Amniotic stem cell (primary cell): ENCODE results near the gene HTRA3.

Experiments used
- DNase-seq: peaks from one replicate; lab custom pipeline; 2025; lab: John Stamatoyannopoulos, UW

HTRA3 gene

DNA sequence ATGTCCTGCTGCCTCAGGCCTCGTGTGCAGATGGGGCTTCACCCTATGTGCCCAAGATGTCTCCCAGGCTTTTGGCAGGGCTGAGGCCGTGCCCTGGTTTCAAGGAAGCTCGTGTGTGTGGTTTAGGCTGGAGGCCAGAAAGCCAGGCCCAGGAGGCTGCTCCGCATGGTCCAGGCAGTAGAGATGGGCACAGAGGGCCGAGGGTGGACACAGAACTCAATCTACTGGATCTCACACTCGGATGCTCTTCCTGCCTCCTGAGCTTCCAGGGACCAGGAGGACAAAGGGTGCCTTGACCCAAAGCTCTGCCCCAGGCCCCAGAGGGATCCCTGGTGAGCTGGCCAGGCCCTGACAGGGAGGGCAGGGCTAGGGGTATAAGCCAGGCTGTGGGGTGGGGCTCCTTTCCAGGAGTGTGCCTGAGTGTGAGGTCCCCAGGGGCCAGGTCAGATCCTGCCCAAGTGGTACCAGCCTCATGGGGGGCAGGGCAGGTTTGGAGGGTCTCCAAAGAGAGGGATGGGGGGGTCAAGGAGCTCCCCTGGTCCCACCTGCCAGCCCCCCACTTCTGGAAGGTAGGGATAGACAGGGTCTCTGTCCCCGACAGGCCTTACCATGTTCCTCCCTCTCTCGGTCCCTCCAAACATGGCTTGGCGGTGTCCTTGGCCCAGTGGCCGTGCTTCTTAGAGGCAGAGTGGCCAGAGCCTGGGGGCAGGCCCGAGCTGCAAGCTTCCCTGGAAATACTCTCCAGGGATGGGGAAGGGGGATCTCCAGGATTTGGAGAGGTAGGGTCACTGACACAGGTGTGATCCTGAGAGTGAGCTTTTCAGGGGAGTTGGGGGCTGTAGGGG lies 23.8 kb downstream of the HTRA3 start:
- DNase-seq: no peak

DNA sequence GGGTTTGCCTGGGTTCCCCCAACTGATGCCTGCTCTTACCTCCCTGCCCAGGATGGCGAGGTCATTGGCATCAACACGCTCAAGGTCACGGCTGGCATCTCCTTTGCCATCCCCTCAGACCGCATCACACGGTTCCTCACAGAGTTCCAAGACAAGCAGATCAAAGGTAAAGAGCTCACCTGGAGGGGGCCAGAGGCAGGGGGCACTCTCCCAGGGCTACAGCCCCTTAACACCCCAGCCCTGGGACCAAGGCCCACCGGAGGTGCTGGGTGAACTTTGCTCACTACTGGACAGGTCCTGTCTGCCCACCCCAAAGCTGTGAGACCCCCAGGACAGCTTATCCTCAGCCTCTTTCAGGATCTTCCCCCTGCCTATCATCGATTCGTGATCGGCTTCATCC lies 24.5 kb downstream of the HTRA3 start:
- no peak for DNase-seq

DNA sequence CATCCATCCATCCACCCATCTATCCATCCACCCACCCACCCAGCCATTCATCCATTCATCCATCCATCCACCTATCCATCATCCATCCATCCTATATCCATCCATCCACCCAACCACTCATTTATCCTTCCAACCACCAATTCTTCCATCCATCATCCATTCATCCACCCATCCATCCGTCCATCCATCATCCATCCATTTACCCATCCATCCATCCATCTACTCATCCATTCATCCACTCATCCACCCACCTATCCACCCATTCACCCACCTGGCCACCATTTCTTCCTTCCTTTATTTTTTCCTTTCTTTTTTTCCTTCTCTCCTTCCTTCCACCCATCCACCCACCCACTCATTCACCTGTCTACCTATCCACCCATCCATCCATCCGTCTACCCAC lies 25.2 kb downstream of the HTRA3 start:
- DNase-seq: no peak

DNA sequence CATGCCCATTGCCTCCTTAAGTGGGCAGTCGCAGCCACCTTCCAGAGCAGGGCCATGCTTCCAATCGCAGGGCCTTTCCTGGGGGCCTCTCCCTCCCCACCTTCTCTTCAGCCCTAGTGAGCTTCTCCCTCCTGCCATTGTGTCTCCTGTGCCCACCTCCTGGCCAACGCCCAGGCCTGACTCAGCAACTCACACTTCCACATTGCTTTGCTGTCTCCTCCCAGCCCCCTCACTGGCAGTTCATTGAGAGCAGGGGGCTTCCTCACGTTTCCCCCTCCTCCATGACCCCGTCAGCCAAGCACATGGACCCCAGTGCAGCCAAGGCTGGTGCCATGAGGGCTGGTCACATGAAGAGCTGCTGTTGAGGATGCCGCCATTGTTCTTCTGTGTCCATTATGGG lies 25.9 kb downstream of the HTRA3 start:
- no peak for DNase-seq

DNA sequence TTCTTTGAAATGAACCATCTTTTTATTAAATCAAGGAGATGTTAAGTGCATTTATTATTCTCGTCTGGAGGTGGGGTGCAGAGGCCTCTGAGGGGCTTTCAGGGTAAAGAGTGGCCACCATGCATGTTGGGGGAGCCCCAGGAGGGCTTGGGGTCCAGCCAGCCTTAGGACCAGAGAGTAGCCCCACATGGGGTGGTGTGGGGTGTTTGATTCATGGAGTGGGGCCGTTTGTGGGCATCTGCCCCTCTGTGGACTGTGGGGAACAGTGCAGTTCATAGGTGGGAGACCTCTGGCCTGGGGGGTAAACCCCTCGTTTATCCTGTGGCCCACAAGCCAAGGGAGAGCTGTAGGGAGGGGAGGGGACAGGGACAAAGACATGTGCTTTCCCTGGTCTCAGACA lies 26.9 kb downstream of the HTRA3 start:
- no peak for DNase-seq

DNA sequence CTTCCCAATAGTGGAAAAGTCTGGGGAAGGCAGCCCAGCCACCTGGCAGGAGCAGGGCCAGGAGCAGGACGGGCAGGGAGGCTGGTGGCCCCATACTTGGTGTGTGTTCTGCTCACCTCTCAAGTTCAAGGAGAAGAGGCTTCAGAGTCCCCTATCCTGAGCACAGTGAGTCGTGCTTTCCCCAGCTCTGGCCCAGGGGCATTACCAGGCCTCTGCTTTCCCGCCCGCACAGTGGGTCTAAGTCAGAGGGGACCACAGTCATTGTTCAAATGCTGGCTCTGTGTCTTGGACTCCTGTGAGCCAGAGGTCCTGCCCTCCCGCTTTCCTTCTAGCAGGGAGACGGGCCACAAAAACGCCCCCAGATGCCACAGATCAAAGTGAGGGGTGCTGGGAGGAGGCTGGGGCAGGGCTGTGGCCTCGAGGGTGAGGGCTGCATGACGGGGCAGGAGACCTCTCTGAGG lies 27.6 kb downstream of the HTRA3 start:
- DNase-seq: no peak

DNA sequence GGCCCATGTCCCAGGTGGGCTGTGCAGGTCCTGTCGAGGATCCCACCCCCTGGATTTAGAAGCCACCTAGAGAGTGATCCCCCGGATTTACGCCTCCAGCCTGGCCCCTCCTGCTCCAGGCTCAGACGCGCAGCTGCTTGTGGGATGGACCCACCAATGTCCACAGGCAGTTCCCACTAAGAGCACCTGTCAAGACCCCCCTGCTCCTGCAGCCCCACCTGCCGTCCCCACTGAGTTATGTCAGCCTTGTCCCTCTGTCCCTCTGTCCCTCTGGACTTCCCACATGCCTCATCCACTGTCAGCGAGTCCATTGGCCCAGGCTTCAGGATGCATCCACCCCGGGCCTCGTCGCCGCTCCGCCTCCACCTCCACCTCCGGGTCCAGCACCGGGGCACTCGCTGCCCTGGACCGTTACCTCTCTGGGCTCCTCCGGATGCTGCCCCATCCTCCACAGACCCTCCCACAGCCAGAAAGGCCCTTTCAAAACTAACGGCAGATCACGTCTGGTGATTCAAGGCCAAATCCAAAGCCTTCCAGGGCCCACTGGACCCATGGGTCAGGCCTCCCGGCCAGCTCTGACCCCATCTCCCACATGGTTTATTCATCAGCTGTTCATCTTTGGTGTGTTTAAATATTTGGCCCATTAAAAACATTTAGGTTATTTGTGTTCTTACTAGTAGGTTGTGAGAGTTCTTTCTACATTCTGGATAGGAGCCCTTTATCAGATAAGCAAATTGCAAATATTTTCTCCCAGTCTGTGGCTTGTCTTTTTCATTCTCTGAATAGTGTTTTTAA lies 28.3 kb downstream of the HTRA3 start:
- DNase-seq: no peak

DNA sequence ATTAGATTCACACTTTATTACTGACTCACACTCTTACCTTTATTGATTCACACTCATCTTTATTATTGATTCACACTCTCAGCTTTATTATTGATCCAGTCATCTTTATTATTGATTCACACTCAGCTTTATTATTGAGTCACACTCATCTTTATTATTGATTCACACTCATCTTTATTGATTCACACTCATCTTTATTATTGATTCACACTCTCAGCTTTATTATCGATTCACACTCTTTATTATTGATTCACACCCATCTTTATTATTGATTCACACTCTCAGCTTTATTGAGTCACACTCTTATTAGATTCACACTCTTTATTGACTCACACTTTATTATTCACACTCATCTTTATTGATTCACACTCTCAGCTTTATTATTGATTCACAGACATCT lies 31.3 kb downstream of the HTRA3 start:
- DNase-seq: no peak

DNA sequence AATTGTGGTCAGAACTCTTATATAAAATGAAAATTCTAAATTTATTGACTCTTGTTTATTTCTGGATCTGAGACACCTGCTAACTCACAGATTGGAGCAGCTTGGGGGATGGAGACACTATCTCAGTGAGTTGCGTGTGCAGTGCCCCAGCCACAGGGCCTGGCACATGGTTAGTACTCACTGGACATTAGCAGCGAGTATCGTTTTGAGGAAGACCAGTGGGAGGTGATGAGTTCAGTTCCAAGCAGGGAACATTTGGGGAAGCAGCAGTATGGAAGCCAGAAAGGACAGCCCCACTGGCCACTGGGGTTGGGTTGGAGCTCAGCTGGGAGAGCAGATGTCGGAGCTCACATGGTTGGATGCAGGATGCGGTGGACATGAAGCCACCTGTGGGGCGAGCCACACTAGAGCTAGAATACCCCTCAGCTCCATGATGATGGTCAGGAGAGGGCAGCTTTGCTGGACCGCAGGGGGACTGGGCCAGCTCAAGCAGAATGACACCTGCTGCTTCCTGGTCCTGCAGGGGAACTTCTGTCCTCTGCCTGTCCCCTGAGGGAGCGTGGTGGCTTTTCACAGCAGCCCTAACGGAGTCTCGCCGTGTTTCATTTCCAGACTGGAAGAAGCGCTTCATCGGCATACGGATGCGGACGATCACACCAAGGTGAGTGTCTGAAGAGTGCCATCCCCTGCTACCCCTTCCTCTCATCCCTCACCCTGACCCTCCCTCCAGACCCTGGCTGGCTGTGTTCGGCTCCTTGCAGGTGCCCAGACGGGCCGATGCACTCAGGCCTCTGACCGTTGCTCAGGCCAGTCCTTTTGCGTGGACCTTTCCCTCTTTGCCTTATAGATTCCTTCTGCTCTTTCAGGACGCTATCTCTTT lies 32.5 kb downstream of the HTRA3 start:
- DNase-seq: no peak

DNA sequence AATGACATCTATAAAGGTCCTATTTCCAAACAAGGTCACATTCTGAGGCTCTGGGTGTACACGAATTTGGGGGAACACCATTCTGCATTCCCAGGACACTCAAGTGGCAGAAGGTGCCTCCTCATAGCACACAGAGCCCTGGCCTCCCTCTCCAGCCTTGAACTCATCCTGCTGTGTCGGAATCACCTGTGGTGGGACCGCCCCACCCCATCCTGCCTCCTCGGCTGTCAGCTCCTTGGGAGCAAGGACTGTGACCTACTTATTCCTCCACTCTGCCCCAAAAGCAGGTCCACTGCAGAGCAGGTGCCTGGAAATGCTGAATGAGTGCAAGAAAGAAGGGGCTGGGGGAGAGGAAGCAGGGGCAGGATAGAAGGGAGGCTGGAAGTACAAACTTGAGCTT lies 33.5 kb downstream of the HTRA3 start:
- DNase-seq: no peak

DNA sequence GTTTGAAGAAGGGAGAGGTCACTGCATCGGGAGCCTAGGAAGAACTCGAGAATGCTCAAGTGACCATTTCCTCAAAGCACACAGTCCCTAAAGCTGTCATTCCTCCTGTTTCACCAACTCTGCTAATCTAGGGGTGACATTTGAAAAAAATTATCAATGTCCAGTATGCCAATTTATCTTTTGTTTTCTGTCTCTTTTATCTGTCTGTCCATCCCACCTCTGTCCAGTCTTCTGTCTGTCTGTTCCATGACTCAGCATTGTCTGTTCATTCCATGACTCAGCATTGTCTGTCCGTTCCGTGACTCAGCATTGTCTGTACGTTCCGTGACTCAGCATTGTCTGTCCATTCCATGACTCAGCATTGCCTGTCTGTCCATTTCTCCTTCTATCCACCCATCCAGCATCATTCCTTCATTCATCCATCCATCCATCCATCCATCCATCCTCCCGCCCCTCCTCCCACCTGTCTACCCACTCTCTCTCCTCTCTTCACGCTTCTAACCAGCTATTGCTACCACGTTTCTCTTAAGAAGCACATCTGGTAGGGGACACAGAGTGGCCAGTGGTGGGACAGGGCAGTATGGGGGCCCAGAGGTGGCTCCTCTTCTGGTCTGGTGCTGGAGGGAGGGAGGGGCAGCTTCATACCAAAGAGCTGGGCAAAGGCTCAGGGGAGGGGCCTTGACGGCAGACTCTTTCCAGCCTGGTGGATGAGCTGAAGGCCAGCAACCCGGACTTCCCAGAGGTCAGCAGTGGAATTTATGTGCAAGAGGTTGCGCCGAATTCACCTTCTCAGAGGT lies 34.1 kb downstream of the HTRA3 start:
- peak; percentile 76 for DNase-seq

DNA sequence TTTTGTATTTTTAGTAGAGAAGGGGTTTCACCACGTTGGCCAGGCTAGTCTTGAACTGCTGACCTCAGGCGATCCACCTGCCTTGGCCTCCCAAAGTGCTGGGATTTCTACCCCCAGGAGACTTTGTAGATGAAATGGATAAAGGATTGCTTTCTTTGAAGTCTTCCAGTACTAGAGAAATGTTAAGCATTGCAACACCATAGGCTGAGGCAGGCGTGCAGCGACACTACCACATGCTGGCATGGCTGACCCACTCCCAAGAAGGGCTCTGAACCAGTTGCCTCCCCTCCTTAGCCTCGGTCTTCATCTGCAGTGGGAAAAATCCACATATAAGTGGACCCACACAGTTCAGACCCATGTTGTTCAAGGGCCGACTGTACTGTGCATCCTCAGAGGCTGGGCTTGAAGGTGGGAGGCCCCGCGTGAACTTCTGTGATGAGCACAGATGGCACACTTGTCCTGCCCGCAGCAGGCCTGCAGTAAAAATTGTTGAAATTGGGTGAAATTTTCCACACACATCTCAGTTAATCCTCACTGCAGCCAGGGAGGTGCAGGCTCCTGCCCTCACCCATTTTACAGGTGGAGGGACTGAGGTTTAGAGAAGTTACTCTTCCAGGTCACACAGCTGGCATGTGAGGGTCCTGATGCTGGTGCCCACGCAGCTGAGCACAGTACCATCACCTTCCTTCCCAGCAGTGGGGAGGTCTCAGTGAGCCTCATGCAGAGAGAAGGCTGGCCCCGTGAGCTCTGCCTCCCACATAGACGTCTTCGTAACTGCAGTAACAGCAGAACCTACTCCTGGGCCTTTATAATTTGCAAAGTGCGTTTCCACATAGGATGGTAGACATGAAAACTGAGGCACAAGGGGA lies 35.5 kb downstream of the HTRA3 start:
- no peak for DNase-seq

DNA sequence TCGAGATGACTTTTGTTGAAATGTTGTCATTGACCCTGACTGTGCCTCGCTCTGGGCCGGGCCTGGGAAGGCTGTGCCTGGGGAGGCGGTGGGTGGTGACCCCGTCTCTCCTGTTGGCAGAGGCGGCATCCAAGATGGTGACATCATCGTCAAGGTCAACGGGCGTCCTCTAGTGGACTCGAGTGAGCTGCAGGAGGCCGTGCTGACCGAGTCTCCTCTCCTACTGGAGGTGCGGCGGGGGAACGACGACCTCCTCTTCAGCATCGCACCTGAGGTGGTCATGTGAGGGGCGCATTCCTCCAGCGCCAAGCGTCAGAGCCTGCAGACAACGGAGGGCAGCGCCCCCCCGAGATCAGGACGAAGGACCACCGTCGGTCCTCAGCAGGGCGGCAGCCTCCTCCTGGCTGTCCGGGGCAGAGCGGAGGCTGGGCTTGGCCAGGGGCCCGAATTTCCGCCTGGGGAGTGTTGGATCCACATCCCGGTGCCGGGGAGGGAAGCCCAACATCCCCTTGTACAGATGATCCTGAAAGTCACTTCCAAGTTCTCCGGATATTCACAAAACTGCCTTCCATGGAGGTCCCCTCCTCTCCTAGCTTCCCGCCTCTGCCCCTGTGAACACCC lies 36.4 kb downstream of the HTRA3 start:
- DNase-seq: no peak

DNA sequence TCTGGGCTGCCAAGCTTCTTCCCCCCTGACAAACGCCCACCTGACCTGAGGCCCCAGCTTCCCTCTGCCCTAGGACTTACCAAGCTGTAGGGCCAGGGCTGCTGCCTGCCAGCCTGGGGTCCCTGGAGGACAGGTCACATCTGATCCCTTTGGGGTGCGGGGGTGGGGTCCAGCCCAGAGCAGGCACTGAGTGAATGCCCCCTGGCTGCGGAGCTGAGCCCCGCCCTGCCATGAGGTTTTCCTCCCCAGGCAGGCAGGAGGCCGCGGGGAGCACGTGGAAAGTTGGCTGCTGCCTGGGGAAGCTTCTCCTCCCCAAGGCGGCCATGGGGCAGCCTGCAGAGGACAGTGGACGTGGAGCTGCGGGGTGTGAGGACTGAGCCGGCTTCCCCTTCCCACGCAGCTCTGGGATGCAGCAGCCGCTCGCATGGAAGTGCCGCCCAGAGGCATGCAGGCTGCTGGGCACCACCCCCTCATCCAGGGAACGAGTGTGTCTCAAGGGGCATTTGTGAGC lies 37.0 kb downstream of the HTRA3 start:
- no peak for DNase-seq

DNA sequence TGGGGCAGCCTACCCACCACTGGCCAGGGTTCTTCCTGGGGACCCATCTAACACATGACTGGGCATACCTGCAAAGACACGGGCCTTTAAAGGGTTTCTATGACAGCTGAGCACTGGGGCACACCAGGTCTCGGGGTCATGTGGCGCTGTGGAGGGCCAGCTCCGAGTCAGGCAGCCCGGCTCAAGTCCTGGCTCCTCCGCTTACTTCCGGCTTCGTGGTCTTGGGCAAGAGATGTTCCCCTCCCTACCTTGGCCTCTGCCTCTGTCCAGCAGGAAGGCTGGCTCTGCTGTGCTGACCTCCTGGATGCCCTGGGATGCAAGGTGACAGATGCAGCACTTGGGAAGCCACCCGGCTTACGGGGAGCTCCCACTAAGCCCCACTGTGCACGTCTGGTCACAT lies 37.6 kb downstream of the HTRA3 start:
- DNase-seq: no peak

DNA sequence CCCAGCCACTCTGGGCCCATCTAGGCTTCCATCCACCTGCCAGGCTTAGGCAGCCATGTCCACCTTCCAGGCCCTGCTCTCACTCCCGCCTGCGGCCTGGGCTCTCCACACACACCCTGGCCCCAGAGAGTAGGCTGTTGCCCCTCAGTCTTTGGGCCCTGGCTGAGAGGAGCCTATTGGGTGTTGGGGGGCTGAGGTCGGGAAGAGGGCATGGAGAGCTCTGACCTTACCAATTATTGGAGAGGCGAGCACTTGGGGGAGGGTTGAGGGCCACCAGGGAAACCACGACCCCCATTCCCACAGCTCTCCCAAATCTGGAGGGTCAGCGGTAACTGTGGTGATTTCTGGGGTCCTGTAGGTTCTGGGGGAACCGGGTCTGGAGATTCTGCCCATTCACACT lies 38.2 kb downstream of the HTRA3 start:
- DNase-seq: no peak

DNA sequence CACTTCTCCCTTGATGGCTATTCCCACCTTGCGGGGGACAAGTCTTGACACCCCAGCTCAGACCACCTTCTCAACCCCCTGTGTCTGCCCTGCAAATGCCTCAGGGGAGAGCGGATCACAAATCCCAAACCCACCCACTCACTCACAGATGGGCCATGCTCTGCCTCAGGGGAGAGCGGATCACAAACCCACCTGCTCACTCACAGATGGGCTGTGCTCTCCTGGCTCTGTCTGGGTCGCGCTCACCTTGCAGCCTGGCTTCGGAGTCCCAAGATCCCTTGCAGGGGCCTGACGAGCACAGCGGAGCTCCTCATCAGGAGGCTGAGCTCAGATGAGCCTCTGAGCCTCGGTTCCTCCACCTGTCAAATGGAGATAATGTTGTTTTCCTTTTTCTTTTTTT lies 38.6 kb downstream of the HTRA3 start:
- DNase-seq: no peak

DNA sequence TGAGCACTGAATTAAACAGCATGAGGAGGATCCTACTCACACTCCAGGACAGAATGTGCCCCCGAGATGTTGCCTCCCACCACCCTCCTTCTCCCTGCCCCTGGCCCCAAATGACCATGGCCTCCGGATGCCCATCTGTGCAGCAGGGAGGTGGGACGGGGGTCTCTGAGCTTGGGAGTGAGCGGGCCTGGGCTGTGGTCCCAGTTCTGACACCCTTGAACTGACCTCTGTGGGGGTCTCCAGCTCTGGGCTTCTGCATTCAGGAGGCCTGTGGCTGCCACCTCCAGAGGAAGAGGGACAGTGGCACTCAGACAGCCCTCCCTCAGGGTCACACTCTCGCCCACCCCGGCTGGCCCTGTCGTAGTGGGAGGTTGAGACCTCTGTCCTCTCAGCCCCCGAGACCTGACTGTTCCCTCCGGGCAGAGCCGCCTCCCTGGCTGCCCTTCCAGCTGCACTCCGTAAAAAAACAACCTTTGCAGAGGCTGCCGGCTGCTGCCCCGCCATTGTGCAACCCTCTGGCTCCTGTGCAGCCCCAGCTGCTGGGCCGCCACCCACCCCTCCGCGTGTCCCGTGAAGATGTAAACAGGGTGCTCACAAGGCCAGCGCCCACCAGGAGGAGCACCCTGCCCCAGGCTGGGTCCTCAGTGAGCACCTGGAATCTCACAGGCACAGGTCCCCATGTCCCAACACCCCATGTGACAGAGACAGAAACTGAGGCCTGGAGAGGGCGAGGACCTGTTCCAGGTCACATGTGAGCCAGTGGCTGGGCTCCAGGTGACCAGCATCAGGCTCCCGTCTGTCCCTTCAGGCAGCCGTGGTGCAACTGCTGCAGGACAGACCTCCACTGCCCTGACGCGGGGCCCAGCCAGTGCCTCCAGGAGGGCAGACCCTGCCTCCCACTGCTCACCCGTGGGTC lies 39.6 kb downstream of the HTRA3 start:
- DNase-seq: no peak

DNA sequence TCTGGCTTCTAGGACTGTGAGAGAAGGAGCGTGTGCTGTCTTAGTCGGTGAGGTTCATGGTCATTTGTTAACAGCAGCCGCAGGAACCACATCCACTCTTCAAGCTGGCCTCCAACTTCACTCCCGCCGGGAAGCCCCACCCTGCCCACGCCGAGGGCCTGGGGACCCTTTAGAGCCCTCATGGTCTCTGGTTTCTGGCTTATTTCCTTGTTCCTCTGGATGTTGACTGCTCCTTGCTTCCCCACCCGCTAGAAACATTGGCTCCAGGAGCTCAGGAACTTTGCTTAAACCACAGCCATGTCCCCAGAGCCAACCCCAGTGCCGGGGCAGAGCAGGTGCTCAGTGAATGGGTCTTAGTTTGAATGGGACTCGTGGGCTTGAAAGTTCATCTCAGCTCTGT lies 40.8 kb downstream of the HTRA3 start:
- DNase-seq: no peak
